NCI-H748 treated with DMSO at 0.1 percent for 48 hours (cell line): Measurements from ENCODE around the gene ENGASE.

Experiments
- DNase-seq: peaks from one replicate; lab custom pipeline; 2025; lab: John Stamatoyannopoulos, UW

Gene ENGASE

GRCh38 chr17:79115487-79115886, 40.9 kb downstream of the ENGASE start:
- DNase-seq, result no peak

- DNase-seq, result no peak
These were observed 42.1 kb downstream of the ENGASE start for GRCh38 chr17:79116575-79117368.

GRCh38 chr17:79117905-79118487, 43.4 kb downstream of the ENGASE start:
- DNase-seq, result no peak

- no peak for DNase-seq
These were observed 44.3 kb downstream of the ENGASE start for GRCh38 chr17:79118924-79119323.

GRCh38 chr17:79120259-79120658, 45.6 kb downstream of the ENGASE start:
- no peak for DNase-seq

- DNase-seq, result no peak
These were observed 49.4 kb downstream of the ENGASE start for GRCh38 chr17:79123988-79124387.

- DNase-seq, result no peak
These were observed 50.0 kb downstream of the ENGASE start for GRCh38 chr17:79124513-79125209.

GRCh38 chr17:79125503-79125902, 50.9 kb downstream of the ENGASE start:
- DNase-seq, result no peak

- DNase-seq, result no peak
These were observed 51.5 kb downstream of the ENGASE start for GRCh38 chr17:79126139-79126538.

- no peak for DNase-seq
These were observed 53.0 kb downstream of the ENGASE start for GRCh38 chr17:79127534-79128135.

- DNase-seq, result no peak
These were observed 54.9 kb downstream of the ENGASE start for GRCh38 chr17:79129523-79129922.

GRCh38 chr17:79130536-79131273, 56.1 kb downstream of the ENGASE start:
- no peak for DNase-seq

GRCh38 chr17:79131274-79131635, 56.6 kb downstream of the ENGASE start:
- DNase-seq, result no peak

GRCh38 chr17:79131701-79132100, 57.1 kb downstream of the ENGASE start:
- no peak for DNase-seq

GRCh38 chr17:79132271-79133064, 57.8 kb downstream of the ENGASE start:
- DNase-seq, result no peak

GRCh38 chr17:79133214-79133613, 58.6 kb downstream of the ENGASE start:
- DNase-seq, result no peak

GRCh38 chr17:79133985-79134384, 59.4 kb downstream of the ENGASE start:
- DNase-seq, result no peak

- DNase-seq, result no peak
These were observed 60.4 kb downstream of the ENGASE start for GRCh38 chr17:79135011-79135410.

GRCh38 chr17:79135628-79136405, 61.2 kb downstream of the ENGASE start:
- no peak for DNase-seq
